H1 (cell line): ENCODE results near the gene RBM15B. TPM values are rescaled to one million over a fixed set of nuclear protein-coding genes. Genes with fewer than 3 reads are reported as not detected.

Experiments used
- CTCF ChIA-PET: fragments of 300-600 bp; sonication (Branson Sonifier 250); formaldehyde crosslinking; loops from one replicate; lab custom pipeline; 2021; ENCODE audit not compliant: partially characterized antibody; lab: Charles Lee
- POLR2A ChIA-PET: fragments of 300-600 bp; sonication (Branson Sonifier 250); formaldehyde crosslinking; loops from one replicate; lab custom pipeline; 2021; ENCODE audit warnings: inconsistent platforms; ENCODE audit not compliant: partially characterized antibody; lab: Charles Lee
- DNase-seq, 2 experiments: peaks; one replicate each; pipeline versions ENCODE4 v3.0.0 to v3.0.0-alpha.2; 2010 to 2022; ENCODE audit warnings: low spot score in 2 of 2, low read depth in 1 of 2, mixed read lengths in 1 of 2
- FAIRE-seq: peaks from 2 replicates; lab custom pipeline; 2011; peaks lifted over from hg19 to GRCh38; lab: Jason Lieb, UNC
- H2AFZ ChIP-seq: 2 replicates; pipeline ENCODE4 v1.8.1; 2012; ENCODE audit warnings: low read length, inconsistent platforms
- H2AK5ac ChIP-seq: 2 replicates; pipeline ENCODE4 v1.6.1; 2013; ENCODE audit warnings: low read depth, low read length
- H2BK120ac ChIP-seq: replicated peaks from 2 replicates; pipeline ENCODE3; 2013; ENCODE audit warnings: low read depth, low read length, inconsistent platforms
- H2BK12ac ChIP-seq: 2 replicates; pipeline ENCODE4 v1.6.1; 2013; ENCODE audit warnings: low read depth, low read length
- H2BK15ac ChIP-seq: 2 replicates; pipeline ENCODE4 v1.6.1; 2013; ENCODE audit warnings: low read length
- H2BK20ac ChIP-seq: 2 replicates; pipeline ENCODE4 v1.6.1; 2013; ENCODE audit warnings: low read length
- H2BK5ac ChIP-seq: 2 replicates; pipeline ENCODE4 v1.6.1; 2013; ENCODE audit warnings: low read depth, low read length
- H3K14ac ChIP-seq: 2 replicates; pipeline ENCODE4 v1.6.1; 2013; ENCODE audit warnings: inconsistent platforms; ENCODE audit not compliant: insufficient read length
- H3K18ac ChIP-seq: 2 replicates; pipeline ENCODE4 v1.6.1; 2013; ENCODE audit warnings: low read length; ENCODE audit errors: extremely low read depth
- H3K23ac ChIP-seq: 2 replicates; pipeline ENCODE4 v1.6.1; 2013; ENCODE audit warnings: inconsistent platforms; ENCODE audit not compliant: insufficient read length
- H3K23me2 ChIP-seq: 2 replicates; pipeline ENCODE4 v1.6.1; 2013; ENCODE audit warnings: low read depth, low read length
- H3K27ac ChIP-seq: 2 replicates; pipeline ENCODE4 v1.6.1; 2011; ENCODE audit warnings: low read depth, low read length, inconsistent platforms
- H3K27me3 ChIP-seq, 4 experiments: replicated peaks in 1 of 4; 1 replicate in 1 of 4; 2 replicates in 3 of 4; pipeline versions ENCODE4 v1.6.1 to v1.8.1; 2011 to 2013; ENCODE audit warnings: low read length in 3 of 4, mild to moderate bottlenecking in 3 of 4, inconsistent platforms in 2 of 4, mixed read lengths in 2 of 4, moderate library complexity in 1 of 4; ENCODE audit not compliant: control insufficient read depth in 3 of 4, insufficient read depth in 3 of 4; ENCODE audit errors: extremely low read depth in 1 of 4
- H3K36me3 ChIP-seq, 4 experiments: 2 replicates each; pipeline versions ENCODE4 v1.6.1 to v1.8.1; 2011 to 2013; ENCODE audit warnings: mild to moderate bottlenecking in 4 of 4, low read length in 3 of 4, moderate library complexity in 2 of 4, control low read depth in 1 of 4, inconsistent platforms in 1 of 4; ENCODE audit not compliant: insufficient read depth in 4 of 4, control insufficient read depth in 2 of 4
- H3K4ac ChIP-seq: replicated peaks from 2 replicates; pipeline ENCODE3; 2013; ENCODE audit warnings: low read length, low read depth, mixed read lengths, inconsistent platforms; ENCODE audit not compliant: insufficient read length
- H3K4me1 ChIP-seq, 4 experiments: replicated peaks in 1 of 4; 1 replicate in 1 of 4; 2 replicates in 3 of 4; pipeline versions ENCODE4 v1.6.1 to v1.8.1; 2011 to 2013; ENCODE audit warnings: low read length in 3 of 4, inconsistent platforms in 2 of 4, mixed read lengths in 1 of 4; ENCODE audit not compliant: insufficient read depth in 4 of 4, control insufficient read depth in 3 of 4
- H3K4me2 ChIP-seq, 2 experiments: 2 replicates each; pipeline versions ENCODE4 v1.6.1 to v1.8.1; 2011 to 2013; ENCODE audit warnings: low read depth in 2 of 2, low read length in 2 of 2, control low read depth in 1 of 2, inconsistent platforms in 1 of 2, mild to moderate bottlenecking in 1 of 2; ENCODE audit not compliant: insufficient read depth in 1 of 2
- H3K4me3 ChIP-seq, 4 experiments: fragments of 200-600, 300-600 bp in 1 of 4; sonication (generic), shearing (Covaris generic), sonication (Bioruptor Twin) in 1 of 4; 2 replicates each; pipeline versions ENCODE4 v1.5.1 to v1.8.1; 2011 to 2016; ENCODE audit warnings: low read length in 4 of 4, low read depth in 3 of 4, control low read depth in 2 of 4, inconsistent platforms in 2 of 4, mild to moderate bottlenecking in 2 of 4, mixed read lengths in 1 of 4, moderate library complexity in 1 of 4; ENCODE audit not compliant: insufficient read depth in 2 of 4; ENCODE audit errors: extremely low read depth in 1 of 4
- H3K56ac ChIP-seq: replicated peaks from 2 replicates; pipeline ENCODE3; 2013; ENCODE audit warnings: low read depth, mild to moderate bottlenecking, mixed read lengths, low read length, inconsistent platforms; ENCODE audit not compliant: insufficient read length
- H3K79me1 ChIP-seq: 2 replicates; pipeline ENCODE4 v1.6.1; 2013; ENCODE audit warnings: low read depth, low read length, control low read depth
- H3K79me2 ChIP-seq, 2 experiments: 2 replicates each; pipeline versions ENCODE4 v1.6.1 to v1.8.1; 2012 to 2013; ENCODE audit warnings: low read length in 2 of 2, mild to moderate bottlenecking in 2 of 2, inconsistent platforms in 1 of 2; ENCODE audit not compliant: insufficient read depth in 2 of 2, control insufficient read depth in 1 of 2
- H3K9ac ChIP-seq, 4 experiments: replicated peaks in 1 of 4; 1 replicate in 1 of 4; 2 replicates in 3 of 4; pipeline versions ENCODE4 v1.6.1 to v1.8.1; 2011 to 2013; ENCODE audit warnings: low read depth in 3 of 4, low read length in 3 of 4, control low read depth in 2 of 4, mild to moderate bottlenecking in 2 of 4, moderate library complexity in 2 of 4, inconsistent platforms in 1 of 4; ENCODE audit errors: extremely low read depth in 1 of 4
- H3K9me3 ChIP-seq, 2 experiments: 2 replicates each; pipeline versions ENCODE4 v1.6.1 to v1.8.1; 2012 to 2013; ENCODE audit warnings: mild to moderate bottlenecking in 2 of 2, moderate library complexity in 2 of 2, control low read depth in 1 of 2, inconsistent platforms in 1 of 2, low read depth in 1 of 2, low read length in 1 of 2, mixed read lengths in 1 of 2; ENCODE audit not compliant: insufficient read depth in 2 of 2
- H4K20me1 ChIP-seq, 2 experiments: replicated peaks in 1 of 2; 2 replicates each; pipeline versions ENCODE3 to v1.8.1; 2011 to 2013; ENCODE audit warnings: inconsistent platforms in 2 of 2, low read length in 2 of 2, mild to moderate bottlenecking in 1 of 2; ENCODE audit not compliant: insufficient read depth in 2 of 2, control insufficient read depth in 1 of 2
- H4K5ac ChIP-seq: 2 replicates; pipeline ENCODE4 v1.6.1; 2013; ENCODE audit warnings: low read length, low read depth, mixed read lengths, inconsistent platforms; ENCODE audit not compliant: insufficient read length
- H4K8ac ChIP-seq: 2 replicates; pipeline ENCODE4 v1.8.0; 2013; ENCODE audit warnings: mild to moderate bottlenecking, moderate library complexity, low read length, inconsistent platforms; ENCODE audit not compliant: insufficient read depth; ENCODE audit errors: extremely low read depth
- H4K91ac ChIP-seq: replicated peaks from 2 replicates; pipeline ENCODE3; 2013; ENCODE audit warnings: low read length, mixed read lengths, inconsistent platforms; ENCODE audit not compliant: insufficient read length
- CBX8 ChIP-seq: fragments of 300-800, 300-1000 bp; sonication (generic); IDR thresholded peaks from 2 replicates; pipeline ENCODE4 v1.7.1; 2016; ENCODE audit warnings: low read depth, low read length, borderline replicate concordance
- CTBP2 ChIP-seq: IDR thresholded peaks from 2 replicates; pipeline ENCODE4 v1.7.0; 2011; ENCODE audit warnings: borderline replicate concordance, mild to moderate bottlenecking, moderate library complexity, mixed read lengths, low read length; ENCODE audit not compliant: insufficient read depth, insufficient read length
- JUND ChIP-seq: IDR thresholded peaks from 2 replicates; pipeline ENCODE4 v1.6.1; 2011; ENCODE audit warnings: mild to moderate bottlenecking, improper control_type of control experiment, low read length
- POLR2AphosphoS5 ChIP-seq: IDR thresholded peaks from 2 replicates; pipeline ENCODE4 v1.6.1; 2011; ENCODE audit warnings: low read depth, low read length
- WGBS, 2 experiments: shearing (Covaris generic) in 1 of 2; methylation state at CpG; one replicate each; pipeline versions ENCODE4 v1.1.6 to v1.1.7; 2013 to 2015; ENCODE audit warnings: low lambda C conversion rate in 2 of 2, mixed read lengths in 2 of 2, inconsistent platforms in 1 of 2, low coverage in 1 of 2, missing lambda C conversion rate in 1 of 2; ENCODE audit not compliant: insufficient replicate concordance in 2 of 2, insufficient coverage in 1 of 2, insufficient read length in 1 of 2; ENCODE audit errors: extremely low coverage in 1 of 2, missing lambda C conversion rate in 1 of 2; 5-methylcytosine and 5-hydroxymethylcytosine counted together
- polyA plus RNA-seq, 7 experiments: library from polyadenylated mRNA; depleted of rRNA in 3 of 7; stranded (reverse) in 5 of 7; unstranded in 2 of 7; fragments of >200 nt in 5 of 7; fragments of 200-250 nt in 2 of 7; gene quantifications; 1 replicate in 5 of 7; 2 replicates in 1 of 7; 4 replicates in 1 of 7; pipeline versions ENCODE4 v1.2.1 to v1.2.3, GENCODE V29; 2011 to 2013; ENCODE audit warnings: missing spikeins in 2 of 7, mixed read lengths in 2 of 7
- total RNA-seq: library from RNA; stranded (reverse); fragmentation: NEBNext Ultra II Directional; extraction: Animal tissue kit (Norgen Biotek cat#: 25700); gene quantifications from 2 replicates; pipeline ENCODE4 v1.2.1, GENCODE V29; 2021
- TF ChIP-seq, protein P1 (sequence below): IDR thresholded peaks from 2 replicates; pipeline ENCODE4 v1.6.1; 2012; ENCODE audit warnings: inconsistent platforms

RBM15B gene
- total and polyA plus RNA-seq, 2 of the 8 experiments (the other 6 are each of a cell fraction or from before 2014, with no cell fraction given), result 22.2 to 59.1 TPM

GRCh38 chr3:51396401-51396800, 5.3 kb downstream of the RBM15B start:
- no peak overlapping the region for H2BK15ac ChIP-seq
- no peak overlapping the region for H3K9ac ChIP-seq
- no peak overlapping the region for H4K91ac ChIP-seq
- POLR2A ChIA-PET, result interaction anchor here (1.2 to 3.9 kb wide), 5 partner anchors 11 to 287 kb away, joined by 3 to 23 read pairs (median 5); partner anchors contain the start of gene MANF
- H3K27me3 ChIP-seq, result no peaks in the 10 kb centered on the region
- no peak overlapping the region for H2AFZ ChIP-seq
- no peak overlapping the region for H3K18ac ChIP-seq
- 75% methylated on average over 1 of the region's 1 CpG; no CpG with 5 or more reads in 1 of the 2 experiments for WGBS, 2 experiments
- no peak for FAIRE-seq
- H2BK5ac ChIP-seq, result no peak overlapping the region
- H3K79me1 ChIP-seq, result peaks cover 15% of the 10 kb centered on the region
- H3K4me2 ChIP-seq, result no peak overlapping the region
- H4K8ac ChIP-seq, result no peak overlapping the region
- no peak for DNase-seq
- H4K20me1 ChIP-seq, result peaks cover 32 to 35% of the 10 kb centered on the region in 2 experiments
- H3K79me2 ChIP-seq, result peaks cover 22 to 44% of the 10 kb centered on the region in 2 experiments
- no peak overlapping the region for H2BK20ac ChIP-seq
- H3K23me2 ChIP-seq, result peaks cover 9% of the 10 kb centered on the region; the same call in 1 of the 2 replicates
- TF ChIP-seq CBX8 (no peak), POLR2AphosphoS5 (peak; percentile 37; the same call in 1 of the 2 replicates), JUND (no peak), CTBP2 (no peak)
- TF ChIP-seq, protein P1, sequence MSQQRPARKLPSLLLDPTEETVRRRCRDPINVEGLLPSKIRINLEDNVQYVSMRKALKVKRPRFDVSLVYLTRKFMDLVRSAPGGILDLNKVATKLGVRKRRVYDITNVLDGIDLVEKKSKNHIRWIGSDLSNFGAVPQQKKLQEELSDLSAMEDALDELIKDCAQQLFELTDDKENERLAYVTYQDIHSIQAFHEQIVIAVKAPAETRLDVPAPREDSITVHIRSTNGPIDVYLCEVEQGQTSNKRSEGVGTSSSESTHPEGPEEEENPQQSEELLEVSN, result no peak
- TF ChIP-seq, all 59 proteins: peak for 1
- H3K4ac ChIP-seq, result no peak overlapping the region
- no peak overlapping the region for H2BK120ac ChIP-seq
- no peak overlapping the region for H4K5ac ChIP-seq
- no peak overlapping the region for H3K23ac ChIP-seq
- peaks cover 0 to 18% (median 10%) of the 10 kb centered on the region in 4 experiments; a peak in 5 of 7 replicates for H3K4me1 ChIP-seq
- H2BK12ac ChIP-seq, result no peak overlapping the region
- no peak overlapping the region for H3K27ac ChIP-seq
- CTCF ChIA-PET, result interaction anchor here (1.3 kb wide), 1 partner anchor 39 kb away, joined by 5 read pairs; no protein-coding TSS in a partner anchor
- H3K36me3 ChIP-seq, result peaks cover 27 to 65% (median 37%) of the 10 kb centered on the region in 4 experiments
- no peak overlapping the region for H3K56ac ChIP-seq
- H3K9me3 ChIP-seq, result no peaks in the 10 kb centered on the region; a peak in 1 of 4 replicates
- no peak overlapping the region for H3K4me3 ChIP-seq
- no peak overlapping the region for H3K14ac ChIP-seq
- no peak overlapping the region for H2AK5ac ChIP-seq
